ENCODE data around the gene DIAPH1.

Gene DIAPH1

GRCh38 chr5:141649056-141649688 lies 30.4 kb upstream of the DIAPH1 start:
- no peak overlapping the region for H3K4me3 ChIP-seq (ENCODE audit: low read length)
- TF ChIP-seq ZNF274 (IDR thresholded peaks at IDR 0.05; ENCODE audit: low read depth, low read length), result no peak

GRCh38 chr5:141647851-141648250 lies 29.1 kb upstream of the DIAPH1 start:
- H3K4me3 ChIP-seq (ENCODE audit: low read length), result no peak overlapping the region
- TF ChIP-seq ZNF274 (IDR thresholded peaks at IDR 0.05; ENCODE audit: low read depth, low read length), result no peak

GRCh38 chr5:141647242-141647641 lies 28.4 kb upstream of the DIAPH1 start:
- no peak overlapping the region for H3K4me3 ChIP-seq (ENCODE audit: low read length)

GRCh38 chr5:141646026-141646425 lies 27.2 kb upstream of the DIAPH1 start:
- TF ChIP-seq ZNF274 (IDR thresholded peaks at IDR 0.05; ENCODE audit: low read depth, low read length), result no peak

More at GRCh38 chr5:141647242-141647641, 28.4 kb upstream of the DIAPH1 start:
- no peak for TF ChIP-seq ZNF274 (IDR thresholded peaks at IDR 0.05; ENCODE audit: low read depth, low read length)

GRCh38 chr5:141641634-141642267 lies 23.0 kb upstream of the DIAPH1 start:
- no peak for TF ChIP-seq ZNF274 (IDR thresholded peaks at IDR 0.05; ENCODE audit: low read depth, low read length)
- H3K4me3 ChIP-seq (ENCODE audit: low read length), result no peak overlapping the region

More at GRCh38 chr5:141646026-141646425, 27.2 kb upstream of the DIAPH1 start:
- H3K4me3 ChIP-seq (ENCODE audit: low read length), result no peak overlapping the region

- TF ChIP-seq ZNF274 (IDR thresholded peaks at IDR 0.05; ENCODE audit: low read depth, low read length), result no peak
- no peak overlapping the region for H3K4me3 ChIP-seq (ENCODE audit: low read length)
Measured at GRCh38 chr5:141640698-141641097, 21.9 kb upstream of the DIAPH1 start.

GRCh38 chr5:141640051-141640415 lies 21.2 kb upstream of the DIAPH1 start:
- no peak overlapping the region for H3K4me3 ChIP-seq (ENCODE audit: low read length)
- no peak for TF ChIP-seq ZNF274 (IDR thresholded peaks at IDR 0.05; ENCODE audit: low read depth, low read length)

GRCh38 chr5:141639357-141640050 lies 20.7 kb upstream of the DIAPH1 start:
- no peak overlapping the region for H3K4me3 ChIP-seq (ENCODE audit: low read length)
- TF ChIP-seq ZNF274 (IDR thresholded peaks at IDR 0.05; ENCODE audit: low read depth, low read length), result no peak

GRCh38 chr5:141638771-141639170 lies 20.0 kb upstream of the DIAPH1 start:
- no peak overlapping the region for H3K4me3 ChIP-seq (ENCODE audit: low read length)
- no peak for TF ChIP-seq ZNF274 (IDR thresholded peaks at IDR 0.05; ENCODE audit: low read depth, low read length)

GRCh38 chr5:141637767-141638419 lies 19.1 kb upstream of the DIAPH1 start:
- TF ChIP-seq ZNF274 (IDR thresholded peaks at IDR 0.05; ENCODE audit: low read depth, low read length), result no peak
- H3K4me3 ChIP-seq (ENCODE audit: low read length), result peak overlapping the region; percentile 87; the same call in 1 of the 2 replicates

- no peak for TF ChIP-seq ZNF274 (IDR thresholded peaks at IDR 0.05; ENCODE audit: low read depth, low read length)
- H3K4me3 ChIP-seq (ENCODE audit: low read length), result peak overlapping the region; percentile 87
Measured at GRCh38 chr5:141637123-141637766, 18.4 kb upstream of the DIAPH1 start.

GRCh38 chr5:141636413-141637122 lies 17.8 kb upstream of the DIAPH1 start, which contains the start of the genes HDAC3 and RELL2:
Gene HDAC3, minus strand, starts transcription at chr5:141636849. Its CDS starts 59 bp downstream, at chr5:141636790.
Gene RELL2, plus strand, starts transcription at chr5:141636997. Its CDS starts 1,229 bp downstream, at chr5:141638226.
- no peak for TF ChIP-seq ZNF274 (IDR thresholded peaks at IDR 0.05; ENCODE audit: low read depth, low read length)
- peak within 1 kb of the TSS; percentile 87 for H3K4me3 ChIP-seq (ENCODE audit: low read length)

- H3K4me3 ChIP-seq (ENCODE audit: low read length), result peak overlapping the region; percentile 87
- TF ChIP-seq ZNF274 (IDR thresholded peaks at IDR 0.05; ENCODE audit: low read depth, low read length), result no peak
Measured at GRCh38 chr5:141636106-141636412, 17.3 kb upstream of the DIAPH1 start.

All from GM08714 (cell line).